ENCODE measurements around the gene TUBA4A. TPM values are rescaled to one million over a fixed set of nuclear protein-coding genes. Genes with fewer than 3 reads are reported as not detected.

TUBA4A gene
- 75.5 and 161 TPM in 2 replicates for total RNA-seq

GRCh38 chr2:219253753-219254589 lies at the start of gene TUBA4A:
Gene TUBA4A, minus strand, starts transcription at chr2:219253918. Its CDS starts 60 bp downstream, at chr2:219253858.

DNA sequence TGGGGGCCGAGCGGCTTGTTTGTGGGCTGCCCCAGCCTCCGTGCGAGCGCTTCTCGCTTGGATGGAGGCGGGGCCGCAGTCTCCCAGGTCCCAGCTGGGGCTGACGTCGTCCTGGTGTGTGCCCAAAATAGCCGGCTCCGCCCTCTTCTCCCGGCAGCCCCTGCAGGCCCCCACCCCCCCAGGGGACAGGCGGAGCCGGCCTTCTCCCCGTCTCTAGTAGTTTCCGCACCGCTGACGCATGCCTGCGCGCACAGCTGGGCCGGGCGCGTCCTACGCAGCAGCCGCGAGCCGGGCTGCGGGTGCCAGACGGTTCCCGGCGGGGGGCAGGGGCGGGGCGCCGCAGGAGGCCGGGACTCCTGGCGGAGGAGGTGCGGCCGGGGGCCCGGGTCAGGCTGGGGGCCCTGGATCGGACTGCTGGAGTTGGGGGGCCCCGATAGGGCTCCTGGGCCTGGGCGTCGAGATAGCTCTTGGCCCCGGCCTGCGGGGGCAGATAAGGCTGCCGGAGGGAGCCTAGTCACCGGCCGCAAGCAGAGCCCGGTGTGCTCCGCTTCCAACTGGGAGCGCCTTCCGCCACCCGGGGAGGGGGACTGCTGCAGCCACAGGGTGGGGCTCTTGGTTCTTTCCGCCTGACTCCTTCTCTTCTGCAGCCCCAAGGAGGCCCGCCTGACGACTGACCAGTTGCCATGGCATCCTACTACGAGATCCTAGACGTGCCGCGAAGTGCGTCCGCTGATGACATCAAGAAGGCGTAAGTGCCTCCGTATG lies 25.6 kb upstream of the TUBA4A start, which contains the start of gene DNAJB2:
Gene DNAJB2 (plus strand): TSS at position 216 of the 765 bp plus-strand sequence. CDS start 468 bp downstream, at position 684.

GRCh38 chr2:219252900-219253752 lies 592 bp downstream of the TUBA4A start, which contains the start of gene TUBA4B:
Gene TUBA4B, plus strand, starts transcription at chr2:219253243. Its CDS starts 165 bp downstream, at chr2:219253408.

GRCh38 chr2:219245148-219245898 lies 8.4 kb downstream of the TUBA4A start, which contains the start of the genes GLB1L and STK16:
Gene GLB1L, minus strand, starts transcription at chr2:219245444. Its CDS starts 1,871 bp downstream, at chr2:219243573.
Gene STK16, plus strand, starts transcription at chr2:219245479. Its CDS starts 521 bp downstream, at chr2:219246000.

DNA sequence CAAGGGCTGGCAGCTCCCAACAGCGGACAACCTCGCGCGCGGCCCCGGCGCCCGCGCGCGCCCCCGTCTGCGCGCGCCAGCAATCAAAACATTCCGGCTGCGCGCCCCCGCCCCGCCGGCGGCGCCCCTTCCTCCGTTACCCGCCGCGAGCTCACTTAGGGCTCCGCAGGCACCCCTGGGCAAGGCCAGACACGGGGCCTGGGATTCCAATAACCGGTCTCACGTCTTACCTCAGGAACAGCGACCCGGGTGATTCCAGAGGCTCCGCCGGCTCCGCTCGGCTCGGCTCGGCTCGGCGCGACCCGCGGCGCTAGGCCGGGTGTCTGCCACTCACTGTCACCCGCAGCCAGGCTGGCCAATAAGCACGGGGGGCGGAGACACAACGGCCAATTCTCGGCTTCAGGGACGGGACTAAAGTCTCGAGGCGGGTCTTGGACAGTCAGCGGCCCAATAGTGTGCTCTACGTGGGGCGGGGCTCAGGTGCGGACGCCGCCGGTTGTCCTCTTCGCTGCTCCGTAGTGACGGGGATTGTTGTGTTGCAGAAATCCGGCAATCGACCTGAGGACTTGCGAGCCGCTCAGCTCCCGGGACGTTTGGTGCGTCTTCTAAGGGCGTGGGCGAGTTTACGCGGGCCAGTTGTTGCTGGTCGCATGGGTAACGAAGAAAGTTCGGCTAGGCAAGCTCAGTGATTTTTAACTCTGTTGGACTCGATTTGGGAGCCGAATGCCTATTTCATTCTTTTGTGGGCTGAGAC lies 24.2 kb downstream of the TUBA4A start, which contains the start of the genes ANKZF1 and ATG9A:
Gene ANKZF1 (plus strand): TSS at position 502 of the 754 bp plus-strand sequence. CDS start 452 bp downstream, outside the sequence.
Gene ATG9A (minus strand): TSS at position 332 of the 754 bp plus-strand sequence. CDS start 1,612 bp downstream, outside the sequence.

DNA sequence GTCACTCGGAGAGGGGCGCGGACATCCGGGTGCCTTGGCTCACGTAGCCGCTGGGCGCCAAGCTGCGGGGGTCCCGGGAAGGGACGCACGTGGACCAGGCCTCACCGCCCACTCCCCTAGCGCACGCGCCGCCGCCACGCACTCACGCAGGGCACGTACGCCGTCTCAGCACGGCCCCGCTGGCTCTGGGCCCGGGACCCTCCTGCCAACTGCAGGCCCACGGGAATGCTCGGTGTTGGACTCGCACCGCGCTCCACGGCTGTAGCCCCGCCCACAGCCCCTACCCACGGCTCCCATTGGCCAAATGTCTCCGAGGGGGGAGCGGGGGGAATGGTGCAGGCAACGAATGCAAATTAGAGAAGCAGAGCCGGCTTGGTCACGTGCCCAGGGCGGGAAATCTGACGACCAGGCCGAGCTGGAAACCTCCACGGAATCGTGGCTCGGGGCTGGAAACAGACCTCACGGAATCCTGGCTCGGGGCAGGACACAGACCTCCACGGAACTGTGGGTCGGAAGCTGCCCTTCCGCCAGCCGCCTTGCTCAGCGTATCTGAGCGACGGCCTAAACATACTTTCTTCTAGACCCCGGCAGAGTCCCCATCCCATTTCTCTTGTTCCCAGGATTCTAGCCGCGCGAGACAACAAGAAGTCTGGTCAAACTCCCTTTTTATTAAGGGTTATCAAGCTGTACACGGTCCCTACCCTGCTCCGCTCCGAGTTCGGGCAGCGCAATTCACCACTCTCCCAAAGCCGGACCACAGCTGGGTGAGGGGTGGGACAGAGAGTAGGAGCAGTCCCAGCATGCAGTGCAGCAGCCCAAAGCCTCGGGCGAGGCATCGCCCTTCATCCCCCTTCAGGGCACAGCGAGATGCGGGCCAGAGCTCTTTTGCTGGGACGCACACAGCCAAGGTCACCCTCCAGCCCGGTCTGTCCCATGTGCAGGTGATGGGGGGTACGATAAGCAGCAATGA lies 34.7 kb downstream of the TUBA4A start, which contains the start of gene ABCB6:
Gene ABCB6 (minus strand): TSS at position 227 of the 970 bp plus-strand sequence. CDS start 285 bp downstream, outside the sequence.

DNA sequence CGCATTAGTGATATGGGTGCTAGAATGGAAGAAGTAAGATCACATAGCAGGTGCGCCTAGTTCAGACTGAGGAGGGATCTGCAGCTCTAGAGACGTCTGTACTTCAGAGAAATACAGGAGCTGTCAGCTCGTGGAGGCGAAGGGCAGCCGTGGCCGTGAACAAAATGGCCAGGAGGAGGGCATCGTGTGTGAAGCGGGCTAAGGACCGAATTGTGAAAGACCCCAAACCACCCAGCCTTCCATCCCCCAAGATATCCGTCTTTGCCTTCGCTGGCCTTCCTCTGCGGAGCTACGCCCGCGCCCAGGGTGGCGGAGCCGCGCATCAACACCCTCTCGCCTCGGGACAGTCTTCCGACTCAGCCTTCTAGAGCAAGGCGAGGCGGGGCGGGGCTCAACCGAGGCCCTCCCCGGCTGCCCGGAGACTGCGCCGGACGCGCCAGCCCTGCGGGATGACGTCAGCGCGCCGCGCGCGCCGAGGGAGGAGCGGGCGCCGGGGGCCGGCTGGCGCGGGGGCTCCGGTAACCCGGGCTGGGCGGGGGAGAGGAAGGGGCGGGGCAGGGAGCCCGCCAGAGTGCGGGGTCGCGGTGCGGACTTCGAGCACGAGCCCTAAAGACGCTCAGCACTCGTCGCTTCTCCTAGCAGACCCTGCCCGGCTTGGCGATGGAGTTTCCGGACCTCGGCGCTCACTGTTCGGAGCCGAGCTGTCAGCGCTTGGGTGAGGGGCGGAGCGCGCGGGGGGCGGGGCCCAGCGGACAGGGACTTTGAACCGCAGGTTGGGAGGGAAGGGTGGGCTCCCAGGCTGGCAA lies 47.2 kb downstream of the TUBA4A start, which contains the start of gene ZFAND2B:
Gene ZFAND2B (plus strand): TSS at position 455 of the 806 bp plus-strand sequence. CDS start 206 bp downstream, at position 661.

Other genes with a start within 250 kb of the TUBA4A start
- under 0.01 TPM in 1 of 2 replicates, not detected in the other for gene CFAP65, start 212.4 kb downstream of the TUBA4A start, total RNA-seq
- gene IHH, start 193.0 kb downstream of the TUBA4A start, total RNA-seq: not detected in 2 replicates
- 15.2 and 20.9 TPM in 2 replicates for gene NHEJ1, start 93.1 kb downstream of the TUBA4A start, total RNA-seq
- 0.43 and 0.48 TPM in 2 replicates for gene SLC23A3, start 83.9 kb downstream of the TUBA4A start, total RNA-seq
- gene CNPPD1, start 77.0 kb downstream of the TUBA4A start, total RNA-seq: 30.1 and 30.9 TPM in 2 replicates
- 56.9 and 72.7 TPM in 2 replicates for gene RETREG2, start 75.6 kb downstream of the TUBA4A start, total RNA-seq
- gene ZFAND2B, start 47.1 kb downstream of the TUBA4A start, total RNA-seq: 32.8 and 40.1 TPM in 2 replicates
- gene ABCB6, start 35.0 kb downstream of the TUBA4A start, total RNA-seq: 38.8 and 55.2 TPM in 2 replicates
- gene ATG9A, start 24.3 kb downstream of the TUBA4A start, total RNA-seq: 20.9 and 34.0 TPM in 2 replicates
- gene ANKZF1, start 24.1 kb downstream of the TUBA4A start, total RNA-seq: 55.6 and 68.7 TPM in 2 replicates
- 6.6 and 7.2 TPM in 2 replicates for gene GLB1L, start 8.5 kb downstream of the TUBA4A start, total RNA-seq
- 25.5 and 36.0 TPM in 2 replicates for gene STK16, start 8.4 kb downstream of the TUBA4A start, total RNA-seq
- gene TUBA4B, start 675 bp downstream of the TUBA4A start, total RNA-seq: not detected in 2 replicates
- gene DNAJB2, start 25.4 kb upstream of the TUBA4A start, total RNA-seq: 50.5 and 50.6 TPM in 2 replicates
- gene PTPRN, start 55.5 kb upstream of the TUBA4A start, total RNA-seq: 0.21 and 2.2 TPM in 2 replicates
- gene RESP18, start 78.8 kb upstream of the TUBA4A start, total RNA-seq: not detected in 2 replicates
- gene DNPEP, start 134.0 kb upstream of the TUBA4A start, total RNA-seq: 39.6 and 87.2 TPM in 2 replicates
- gene DES, start 164.5 kb upstream of the TUBA4A start, total RNA-seq: not detected in 2 replicates
- 1.5 and 4.8 TPM in 2 replicates for gene SPEG, start 180.9 kb upstream of the TUBA4A start, total RNA-seq
- 23.4 and 35.9 TPM in 2 replicates for gene GMPPA, start 245.0 kb upstream of the TUBA4A start, total RNA-seq

Data from tracheal epithelial cell (primary cell).